K562 (cell line): ENCODE data around the gene RNF11. TPM values are rescaled to one million over a fixed set of nuclear protein-coding genes. Genes with fewer than 3 reads are reported as not detected.
A peak's percentile ranks its signal among the peaks of the same experiment; 100 is the strongest.

Experiments used
- BRD9 ChIP-seq: fragments of 450-650 bp; IDR thresholded peaks from 2 replicates; pipeline ENCODE4 v1.6.1; 2018; ENCODE audit warnings: low read depth; ENCODE audit not compliant: partially characterized antibody
- CBX5 ChIP-seq: IDR thresholded peaks from 2 replicates; pipeline ENCODE4 v1.6.1; 2014; ENCODE audit warnings: low read depth, borderline replicate concordance
- CC2D1A ChIP-seq: fragments of 450-650 bp; IDR thresholded peaks from 2 replicates; pipeline ENCODE4 v1.6.1; 2017; ENCODE audit warnings: mild to moderate bottlenecking
- FOSL1 ChIP-seq: fragments of 200-800 bp; sonication (Bioruptor generic); conservative IDR thresholded peaks from 2 replicates; pipeline ENCODE4 v1.6.1; 2016; ENCODE audit warnings: missing genetic modification characterization, missing compliant biosample characterization
- GABPB1 ChIP-seq: sonication (generic); formaldehyde crosslinking; IDR thresholded peaks from 2 replicates; pipeline ENCODE4 v1.8.0; 2022; ENCODE audit warnings: mild to moderate bottlenecking, missing genetic modification reagents
- MTA2 ChIP-seq: fragments of 450-650 bp; IDR thresholded peaks from 2 replicates; pipeline ENCODE4 v1.6.1; 2016; ENCODE audit warnings: low read depth
- POLR2A ChIP-seq: fragments of 450-650 bp; conservative IDR thresholded peaks from 2 replicates; pipeline ENCODE4 v1.6.1; 2016
- POLR2AphosphoS5 ChIP-seq: IDR thresholded peaks from 2 replicates; pipeline ENCODE4 v1.6.1; 2011; ENCODE audit warnings: mild to moderate bottlenecking, low read depth, low read length, moderate library complexity; ENCODE audit not compliant: control insufficient read depth, insufficient read depth
- RAD51 ChIP-seq: fragments of 450-650 bp; IDR thresholded peaks from 2 replicates; pipeline ENCODE4 v1.7.1; 2016; ENCODE audit warnings: low read depth, mild to moderate bottlenecking, borderline replicate concordance
- RBM22 ChIP-seq: fragments of 200-400 bp; formaldehyde crosslinking; IDR thresholded peaks from 2 replicates; pipeline ENCODE4 v1.6.1; 2018; ENCODE audit warnings: low read length, low read depth; ENCODE audit not compliant: poor library complexity, severe bottlenecking
- RCOR1 ChIP-seq, 2 experiments: IDR thresholded peaks; 2 replicates each; pipeline ENCODE4 v1.6.1; 2012; ENCODE audit warnings: low read depth in 2 of 2, low read length in 2 of 2, borderline replicate concordance in 1 of 2, improper control_type of control experiment in 1 of 2
- SMAD1 ChIP-seq: fragments of 150-350 bp; IDR thresholded peaks from 2 replicates; pipeline ENCODE4 v1.6.1; 2014; ENCODE audit warnings: low read length, low read depth; ENCODE audit not compliant: partially characterized antibody
- SP1 ChIP-seq: sonication (generic); formaldehyde crosslinking; IDR thresholded peaks from 2 replicates; pipeline ENCODE4 v1.8.1; 2022; ENCODE audit warnings: mild to moderate bottlenecking, missing genetic modification reagents
- STAT5A ChIP-seq: IDR thresholded peaks from 2 replicates; pipeline ENCODE4 v1.6.1; 2012; ENCODE audit warnings: low read length, inconsistent platforms, borderline replicate concordance
- ZNF436 ChIP-seq: fragments of 250-450, 450-650 bp; sonication (Bioruptor Pico); formaldehyde crosslinking; IDR thresholded peaks from 2 replicates; pipeline ENCODE4 v1.7.0; 2020; ENCODE audit warnings: mild to moderate bottlenecking
- ZNF75A ChIP-seq: fragments of 450-650 bp; formaldehyde crosslinking; IDR thresholded peaks from 2 replicates; pipeline ENCODE4 v1.4.0; 2020; ENCODE audit warnings: mild to moderate bottlenecking
- ZSCAN29 ChIP-seq: fragments of 450-650 bp; IDR thresholded peaks from 2 replicates; pipeline ENCODE4 v1.6.1; 2017
- polyA plus RNA-seq, 8 experiments: library from polyadenylated mRNA; depleted of rRNA in 4 of 8; stranded (reverse) in 5 of 8; unstranded in 3 of 8; fragments of >200 nt; fragmentation: Nextera tagmentation in 2 of 8; fragmentation: Illumina TruSeq in 1 of 8; extraction: Ambion mirVana in 2 of 8; extraction: Trizol in 1 of 8; gene quantifications; 2 replicates each; pipeline versions ENCODE4 v1.2.1 to v1.2.3, GENCODE V29; 2011 to 2014; ENCODE audit warnings: inconsistent platforms in 1 of 8, missing spikeins in 1 of 8
- total RNA-seq, 7 experiments: library from RNA; depleted of rRNA in 6 of 7; stranded (reverse); fragments of >200 nt in 6 of 7; fragmentation: Illumina TruSeq in 2 of 7; extraction: Trizol in 2 of 7; gene quantifications; 2 replicates each; pipeline versions ENCODE4 v1.2.1 to v1.2.3, GENCODE V29; 2011 to 2021; ENCODE audit warnings: low replicate concordance in 1 of 7
- TF ChIP-seq, protein P1 (sequence below): sonication (generic); formaldehyde crosslinking; IDR thresholded peaks from 2 replicates; pipeline ENCODE4 v1.8.1; 2023; ENCODE audit warnings: mild to moderate bottlenecking, missing genetic modification reagents, moderate library complexity
- TF ChIP-seq, protein P2 (sequence below): IDR thresholded peaks from 2 replicates; pipeline ENCODE4 v1.6.1; 2011; ENCODE audit warnings: borderline replicate concordance, low read depth, mild to moderate bottlenecking, moderate library complexity, low read length; ENCODE audit not compliant: insufficient read depth, poor library complexity, severe bottlenecking

RNF11 gene
- total and polyA plus RNA-seq, 9 of the 15 experiments (the other 6 are each of a cell fraction or from before 2014, with no cell fraction given), result 5.7 to 34.3 (median 23.1) TPM

DNA sequence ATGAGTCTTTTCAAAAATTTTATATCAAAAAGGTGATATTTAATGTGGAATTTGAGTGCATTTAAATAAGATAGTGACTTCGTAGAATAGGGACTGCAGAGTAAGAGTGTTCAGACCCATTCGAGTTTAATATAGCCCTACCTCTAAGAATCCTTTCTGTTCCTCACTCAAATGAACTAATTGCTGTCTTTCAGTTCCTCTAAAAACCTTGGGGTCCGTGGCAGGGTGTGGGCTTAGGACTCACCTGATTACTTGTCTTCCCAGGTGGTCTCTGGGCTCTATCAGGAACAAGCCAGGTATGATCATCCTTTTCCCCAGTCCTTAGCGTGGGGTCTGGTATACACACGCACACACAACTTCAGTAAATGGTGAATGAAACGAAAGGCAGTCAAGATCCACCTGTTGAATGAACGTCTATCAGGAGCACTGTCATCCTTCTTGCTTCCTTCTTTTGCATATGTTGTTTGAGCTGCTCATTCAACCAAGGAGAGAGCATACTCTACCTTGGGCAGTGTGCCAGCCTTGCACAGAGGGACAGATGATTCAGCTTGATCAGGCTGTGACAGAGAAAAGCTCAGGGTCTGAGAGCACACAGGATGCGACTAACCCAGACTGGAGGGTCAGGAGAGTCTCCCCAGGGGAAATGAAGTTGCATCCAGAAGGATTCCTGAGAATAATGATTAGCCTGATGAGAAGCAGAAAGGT is 1.2 kb upstream of the RNF11 start (continued):
- TF ChIP-seq GABPB1 (CRISPR knock-in tag) (no peak), ZSCAN29 (no peak), RCOR1 (IDR thresholded peaks at IDR 0.05; ENCODE audit: borderline replicate concordance in 1 of 2, low read depth in 2 of 2, low read length in 2 of 2) (0 out of 4 replicates have a peak, but pooled peaks of 1 of the 2 experiments have one; percentile 30), ZNF75A (CRISPR knock-in tag) (no peak), BRD9 (no peak), POLR2AphosphoS5 (no peak), RAD51 (no peak), SP1 (CRISPR knock-in tag) (no peak), ZNF436 (CRISPR knock-in tag) (no peak), STAT5A (no peak), CC2D1A (no peak), RBM22 (no peak), SMAD1 (no peak), MTA2 (no peak), POLR2A (no peak), CBX5 (no peak), FOSL1 (tag) (peak; percentile 12; the same call in 1 of the 2 replicates)
- TF ChIP-seq, protein P1, sequence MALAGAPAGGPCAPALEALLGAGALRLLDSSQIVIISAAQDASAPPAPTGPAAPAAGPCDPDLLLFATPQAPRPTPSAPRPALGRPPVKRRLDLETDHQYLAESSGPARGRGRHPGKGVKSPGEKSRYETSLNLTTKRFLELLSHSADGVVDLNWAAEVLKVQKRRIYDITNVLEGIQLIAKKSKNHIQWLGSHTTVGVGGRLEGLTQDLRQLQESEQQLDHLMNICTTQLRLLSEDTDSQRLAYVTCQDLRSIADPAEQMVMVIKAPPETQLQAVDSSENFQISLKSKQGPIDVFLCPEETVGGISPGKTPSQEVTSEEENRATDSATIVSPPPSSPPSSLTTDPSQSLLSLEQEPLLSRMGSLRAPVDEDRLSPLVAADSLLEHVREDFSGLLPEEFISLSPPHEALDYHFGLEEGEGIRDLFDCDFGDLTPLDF (CRISPR knock-in tag), result no peak
- TF ChIP-seq, protein P2, sequence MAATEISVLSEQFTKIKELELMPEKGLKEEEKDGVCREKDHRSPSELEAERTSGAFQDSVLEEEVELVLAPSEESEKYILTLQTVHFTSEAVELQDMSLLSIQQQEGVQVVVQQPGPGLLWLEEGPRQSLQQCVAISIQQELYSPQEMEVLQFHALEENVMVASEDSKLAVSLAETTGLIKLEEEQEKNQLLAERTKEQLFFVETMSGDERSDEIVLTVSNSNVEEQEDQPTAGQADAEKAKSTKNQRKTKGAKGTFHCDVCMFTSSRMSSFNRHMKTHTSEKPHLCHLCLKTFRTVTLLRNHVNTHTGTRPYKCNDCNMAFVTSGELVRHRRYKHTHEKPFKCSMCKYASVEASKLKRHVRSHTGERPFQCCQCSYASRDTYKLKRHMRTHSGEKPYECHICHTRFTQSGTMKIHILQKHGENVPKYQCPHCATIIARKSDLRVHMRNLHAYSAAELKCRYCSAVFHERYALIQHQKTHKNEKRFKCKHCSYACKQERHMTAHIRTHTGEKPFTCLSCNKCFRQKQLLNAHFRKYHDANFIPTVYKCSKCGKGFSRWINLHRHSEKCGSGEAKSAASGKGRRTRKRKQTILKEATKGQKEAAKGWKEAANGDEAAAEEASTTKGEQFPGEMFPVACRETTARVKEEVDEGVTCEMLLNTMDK, result no peak
